GM21717 (cell line): ENCODE results near the gene ATP2A1.
"Not testable (repeated sequence)": the region's sequence is repeated elsewhere in the genome, so short reads cannot be mapped to it uniquely, and the experiment has no call there.

Experiments used
- ATAC-seq: cut with Tn5 transposase; IDR thresholded peaks from one replicate; pipeline ENCODE4 v1.9.1; 2021; ENCODE audit warnings: mild to moderate bottlenecking, moderate library complexity; ENCODE audit not compliant: unreplicated experiment

Gene ATP2A1

GRCh38 chr16:28880589-28880915, 2.3 kb downstream of the ATP2A1 start:
- no peak for ATAC-seq

GRCh38 chr16:28880955-28881354, 2.7 kb downstream of the ATP2A1 start:
- no peak for ATAC-seq

GRCh38 chr16:28881565-28881964, 3.3 kb downstream of the ATP2A1 start:
- ATAC-seq = not testable (repeated sequence)

GRCh38 chr16:28882551-28883160, 4.4 kb downstream of the ATP2A1 start:
- no peak for ATAC-seq

GRCh38 chr16:28883221-28883996, 5.1 kb downstream of the ATP2A1 start:
- ATAC-seq = no peak

GRCh38 chr16:28884045-28884444, 5.8 kb downstream of the ATP2A1 start:
- ATAC-seq = no peak

- ATAC-seq = no peak
These were observed 8.7 kb downstream of the ATP2A1 start for GRCh38 chr16:28886945-28887344.

- ATAC-seq = not testable (repeated sequence)
These were observed 12.1 kb downstream of the ATP2A1 start for GRCh38 chr16:28890355-28890754.

GRCh38 chr16:28891964-28892890, 13.9 kb downstream of the ATP2A1 start:
- ATAC-seq = no peak

- ATAC-seq = no peak
These were observed 15.0 kb downstream of the ATP2A1 start for GRCh38 chr16:28893291-28893690.

GRCh38 chr16:28895609-28896008, 17.3 kb downstream of the ATP2A1 start:
- ATAC-seq = no peak

GRCh38 chr16:28897826-28898225, 19.5 kb downstream of the ATP2A1 start:
- ATAC-seq = no peak

- ATAC-seq = no peak
These were observed 20.0 kb downstream of the ATP2A1 start for GRCh38 chr16:28898266-28898665.

- ATAC-seq = no peak
These were observed 20.7 kb downstream of the ATP2A1 start for GRCh38 chr16:28898942-28899341.

GRCh38 chr16:28899882-28900590, 21.7 kb downstream of the ATP2A1 start:
- no peak for ATAC-seq

- ATAC-seq = no peak
These were observed 22.3 kb downstream of the ATP2A1 start for GRCh38 chr16:28900601-28901000.

GRCh38 chr16:28901862-28902261, 23.6 kb downstream of the ATP2A1 start:
- no peak for ATAC-seq

- ATAC-seq = no peak
These were observed 24.6 kb downstream of the ATP2A1 start for GRCh38 chr16:28902909-28903308.

- ATAC-seq = no peak
These were observed 25.2 kb downstream of the ATP2A1 start for GRCh38 chr16:28903344-28904042.

GRCh38 chr16:28904363-28904762, 26.1 kb downstream of the ATP2A1 start:
- ATAC-seq = no peak
